ENCODE results near the gene CLTA. TPM values are rescaled to one million over a fixed set of nuclear protein-coding genes. Genes with fewer than 3 reads are reported as not detected.

The CLTA gene
- polyA plus RNA-seq, 1 donor (not counting 4 experiments of a cell fraction or from before 2014, with no cell fraction given), result 325 TPM

DNA sequence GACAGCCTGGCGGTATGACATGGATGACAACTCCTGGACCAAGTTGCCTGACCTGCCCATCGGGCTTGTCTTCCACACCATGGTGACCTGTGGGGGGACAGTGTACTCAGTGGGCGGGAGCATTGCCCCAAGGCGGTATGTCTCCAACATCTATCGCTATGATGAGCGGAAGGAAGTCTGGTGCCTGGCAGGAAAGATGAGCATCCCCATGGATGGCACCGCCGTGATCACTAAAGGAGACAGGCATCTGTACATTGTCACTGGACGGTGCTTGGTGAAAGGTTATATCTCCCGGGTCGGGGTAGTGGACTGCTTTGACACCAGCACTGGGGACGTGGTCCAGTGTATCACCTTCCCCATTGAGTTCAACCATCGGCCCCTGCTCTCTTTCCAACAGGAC, 20.2 kb upstream of the CLTA start:
- Histone ChIP-seq H3K4me2 (ENCODE audit: control insufficient read depth, extremely low read depth, insufficient read depth, low read depth, low read length) (no peak overlapping the region), H3K4me1 (ENCODE audit: control insufficient read depth, extremely low read depth, insufficient read depth, low read length) (peaks cover 6% of the 10 kb centered on the region), H3K27me3 (ENCODE audit: control insufficient read depth, extremely low read depth, insufficient read depth, low read length) (peaks cover 8% of the 10 kb centered on the region), H3K9ac (ENCODE audit: control insufficient read depth, extremely low read depth, insufficient read depth, low read length) (no peak overlapping the region), H3K27ac (ENCODE audit: control insufficient read depth, insufficient read depth, low read length) (no peak overlapping the region), H2AFZ (ENCODE audit: control insufficient read depth, low read length) (no peak overlapping the region), H3K9me3 (ENCODE audit: control insufficient read depth, low read depth, low read length) (no peaks in the 10 kb centered on the region), H3K79me2 (ENCODE audit: control insufficient read depth, insufficient read depth, low read length) (no peaks in the 10 kb centered on the region), H3K36me3 (ENCODE audit: control insufficient read depth in 2 of 2, extremely low read depth in 1 of 2, insufficient read depth in 2 of 2, low read length in 2 of 2) (no peaks in the 10 kb centered on the region), H3K4me3 (ENCODE audit: control insufficient read depth in 2 of 3, extremely low read depth in 1 of 3, insufficient read depth in 2 of 3, low read depth in 1 of 3, low read length in 3 of 3) (no peak overlapping the region), H4K20me1 (ENCODE audit: control insufficient read depth, extremely low read depth, insufficient read depth, low read length) (no peaks in the 10 kb centered on the region), H3K9me1 (ENCODE audit: control insufficient read depth, extremely low read depth, insufficient read depth, low read length) (no peaks in the 10 kb centered on the region)
- DNase-seq (ENCODE audit: low read depth, low spot score), result no peak
- FAIRE-seq, result no peak
- TF ChIP-seq, protein P1, sequence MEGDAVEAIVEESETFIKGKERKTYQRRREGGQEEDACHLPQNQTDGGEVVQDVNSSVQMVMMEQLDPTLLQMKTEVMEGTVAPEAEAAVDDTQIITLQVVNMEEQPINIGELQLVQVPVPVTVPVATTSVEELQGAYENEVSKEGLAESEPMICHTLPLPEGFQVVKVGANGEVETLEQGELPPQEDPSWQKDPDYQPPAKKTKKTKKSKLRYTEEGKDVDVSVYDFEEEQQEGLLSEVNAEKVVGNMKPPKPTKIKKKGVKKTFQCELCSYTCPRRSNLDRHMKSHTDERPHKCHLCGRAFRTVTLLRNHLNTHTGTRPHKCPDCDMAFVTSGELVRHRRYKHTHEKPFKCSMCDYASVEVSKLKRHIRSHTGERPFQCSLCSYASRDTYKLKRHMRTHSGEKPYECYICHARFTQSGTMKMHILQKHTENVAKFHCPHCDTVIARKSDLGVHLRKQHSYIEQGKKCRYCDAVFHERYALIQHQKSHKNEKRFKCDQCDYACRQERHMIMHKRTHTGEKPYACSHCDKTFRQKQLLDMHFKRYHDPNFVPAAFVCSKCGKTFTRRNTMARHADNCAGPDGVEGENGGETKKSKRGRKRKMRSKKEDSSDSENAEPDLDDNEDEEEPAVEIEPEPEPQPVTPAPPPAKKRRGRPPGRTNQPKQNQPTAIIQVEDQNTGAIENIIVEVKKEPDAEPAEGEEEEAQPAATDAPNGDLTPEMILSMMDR (optimal IDR thresholded peaks at IDR 0.05 in 1 of 3, IDR thresholded peaks at IDR 0.05 in 1 of 3, conservative IDR thresholded peaks at IDR 0.05 in 1 of 3; ENCODE audit: extremely low read depth in 1 of 3, insufficient read depth in 2 of 3, low read length in 3 of 3), result no peak
- no peak for TF ChIP-seq EZH2 (IDR thresholded peaks at IDR 0.05; ENCODE audit: low read length)
- dilution Hi-C loops (cut with MboI; ENCODE audit: extremely low pct_ligation_motif_present, low sequenced_read_pairs), result no loop called here

DNA sequence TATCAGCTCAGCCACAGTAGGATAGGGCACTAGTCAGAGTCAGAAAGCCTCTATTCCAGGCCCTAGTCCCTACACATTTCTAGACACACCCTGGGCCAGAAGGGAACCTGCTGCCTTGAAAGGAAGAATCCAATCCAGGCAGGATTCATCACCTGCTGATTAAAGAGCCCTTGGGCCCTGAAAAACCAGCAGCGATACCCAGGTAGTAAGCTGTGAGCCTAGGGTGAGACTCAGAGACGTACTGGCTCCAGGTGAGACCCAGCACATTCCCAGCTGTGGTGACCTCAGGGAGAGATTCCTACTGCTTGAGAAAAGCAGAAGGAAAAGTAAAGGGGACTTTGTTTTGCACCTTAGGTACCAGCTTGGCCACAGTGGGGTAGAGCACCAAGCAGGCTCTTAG, 16.9 kb upstream of the CLTA start:
- dilution Hi-C loops (cut with MboI; ENCODE audit: extremely low pct_ligation_motif_present, low sequenced_read_pairs), result no loop called here
- H3K4me1 ChIP-seq (ENCODE audit: control insufficient read depth, extremely low read depth, insufficient read depth, low read length), result no peaks in the 10 kb centered on the region
- no peaks in the 10 kb centered on the region for H3K9me1 ChIP-seq (ENCODE audit: control insufficient read depth, extremely low read depth, insufficient read depth, low read length)
- DNase-seq (ENCODE audit: low read depth, low spot score) (no peak), FAIRE-seq (no peak)
- H3K4me3 ChIP-seq (ENCODE audit: control insufficient read depth in 2 of 3, extremely low read depth in 1 of 3, insufficient read depth in 2 of 3, low read depth in 1 of 3, low read length in 3 of 3), result no peak overlapping the region
- H3K27me3 ChIP-seq (ENCODE audit: control insufficient read depth, extremely low read depth, insufficient read depth, low read length), result peaks cover 6% of the 10 kb centered on the region
- H3K4me2 ChIP-seq (ENCODE audit: control insufficient read depth, extremely low read depth, insufficient read depth, low read depth, low read length), result no peak overlapping the region
- no peaks in the 10 kb centered on the region for H3K79me2 ChIP-seq (ENCODE audit: control insufficient read depth, insufficient read depth, low read length)
- H3K36me3 ChIP-seq (ENCODE audit: control insufficient read depth in 2 of 2, extremely low read depth in 1 of 2, insufficient read depth in 2 of 2, low read length in 2 of 2), result no peaks in the 10 kb centered on the region
- H3K9ac ChIP-seq (ENCODE audit: control insufficient read depth, extremely low read depth, insufficient read depth, low read length), result no peak overlapping the region
- TF ChIP-seq EZH2 (IDR thresholded peaks at IDR 0.05; ENCODE audit: low read length), result no peak
- TF ChIP-seq, protein P1 (optimal IDR thresholded peaks at IDR 0.05 in 1 of 3, IDR thresholded peaks at IDR 0.05 in 1 of 3, conservative IDR thresholded peaks at IDR 0.05 in 1 of 3; ENCODE audit: extremely low read depth in 1 of 3, insufficient read depth in 2 of 3, low read length in 3 of 3), result no peak
- no peak overlapping the region for H2AFZ ChIP-seq (ENCODE audit: control insufficient read depth, low read length)
- H3K9me3 ChIP-seq (ENCODE audit: control insufficient read depth, low read depth, low read length), result no peaks in the 10 kb centered on the region
- H3K27ac ChIP-seq (ENCODE audit: control insufficient read depth, insufficient read depth, low read length), result no peak overlapping the region
- no peaks in the 10 kb centered on the region for H4K20me1 ChIP-seq (ENCODE audit: control insufficient read depth, extremely low read depth, insufficient read depth, low read length)
